ENCODE data around the gene PITPNC1.
"Not testable (repeated sequence)": the region's sequence is repeated elsewhere in the genome, so short reads cannot be mapped to it uniquely, and the experiment has no call there.

Gene PITPNC1

DNA sequence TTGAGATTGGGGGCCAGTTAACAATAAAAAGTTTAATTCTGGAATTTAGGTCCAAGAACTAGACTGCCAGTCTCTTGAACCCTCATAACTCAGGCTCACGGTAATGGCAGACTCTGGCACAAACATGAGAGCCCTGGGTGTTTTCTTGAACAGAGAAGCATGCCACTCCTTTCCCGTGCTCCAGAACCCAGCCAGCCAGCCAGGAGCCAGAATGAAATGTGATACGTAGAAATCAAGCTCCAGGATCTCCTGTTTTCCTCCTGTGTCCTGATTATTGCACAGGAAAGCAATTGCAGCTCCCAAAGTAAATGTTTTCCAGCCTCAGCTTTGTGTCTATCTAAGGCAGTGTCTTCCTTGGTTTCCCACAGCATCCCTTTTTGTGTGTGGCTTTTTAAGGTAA lies 294.4 kb downstream of the PITPNC1 start:
- DNase-seq (ENCODE audit: low read depth in 2 of 2, low spot score in 1 of 2), result no peak

GRCh38 chr17:67672592-67673335 lies 295.7 kb downstream of the PITPNC1 start:
- DNase-seq (ENCODE audit: low read depth in 2 of 2, low spot score in 1 of 2), result no peak

- DNase-seq (ENCODE audit: low read depth in 2 of 2, low spot score in 1 of 2), result no peak
Observed at GRCh38 chr17:67675481-67675880, 298.4 kb downstream of the PITPNC1 start.

DNA sequence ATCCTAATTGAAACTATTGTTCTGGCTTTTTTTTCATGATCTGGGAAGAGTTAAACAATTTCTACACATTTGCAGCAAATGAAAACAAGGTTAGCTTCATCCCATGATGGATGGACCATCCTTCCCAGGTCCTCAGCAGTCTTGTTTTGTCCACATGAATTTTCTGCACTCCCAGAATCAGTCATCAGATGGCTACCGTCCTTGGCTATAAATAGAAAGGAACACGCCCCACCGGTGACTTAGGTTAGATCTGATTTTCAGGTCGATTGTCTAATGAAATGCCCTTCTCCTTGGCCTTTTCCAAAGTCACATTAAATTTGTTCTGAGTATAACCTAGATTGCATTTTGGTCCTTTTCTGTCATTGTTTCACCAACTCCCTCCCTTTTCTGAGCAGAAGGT lies 299.2 kb downstream of the PITPNC1 start:
- no peak for DNase-seq (ENCODE audit: low read depth in 2 of 2, low spot score in 1 of 2)

DNA sequence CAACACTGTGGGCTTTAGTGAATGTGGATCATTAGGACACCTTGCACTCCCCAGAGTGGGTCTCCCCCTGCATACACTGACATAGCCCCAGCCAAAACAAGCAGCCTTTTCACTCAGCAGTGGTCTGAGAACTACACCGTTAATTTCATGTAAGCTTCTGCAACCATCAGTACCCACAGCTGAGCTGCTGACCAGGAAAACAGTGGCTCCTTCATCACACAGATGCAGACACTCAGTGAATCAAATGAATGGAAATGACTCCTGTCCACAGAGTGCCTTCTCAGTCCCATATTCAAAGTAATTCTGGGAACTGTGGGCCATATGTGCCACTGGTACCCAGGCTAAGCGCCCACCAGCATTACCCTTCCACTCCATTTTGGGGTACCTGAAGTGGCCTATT lies 301.3 kb downstream of the PITPNC1 start:
- DNase-seq (ENCODE audit: low read depth in 2 of 2, low spot score in 1 of 2), result no peak

DNA sequence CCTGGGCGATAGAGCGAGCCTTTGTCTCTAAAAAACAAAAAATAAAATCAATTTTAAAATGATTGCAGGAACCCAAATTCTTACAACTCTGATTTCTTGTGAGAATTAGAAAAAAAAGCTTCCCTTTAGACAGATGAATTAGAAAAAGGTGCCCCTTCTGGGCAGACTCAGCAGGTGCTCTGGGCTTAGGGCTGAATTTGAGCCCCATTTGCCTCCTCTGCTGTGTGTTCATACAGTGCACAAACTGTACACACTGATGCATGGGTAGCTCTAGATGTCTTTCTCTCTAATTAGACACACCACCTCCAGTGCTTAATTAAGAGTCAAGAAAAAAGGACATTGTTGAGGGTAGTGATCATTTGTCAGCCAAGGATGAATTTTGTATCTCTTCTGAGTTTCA lies 302.1 kb downstream of the PITPNC1 start:
- no peak for DNase-seq (ENCODE audit: low read depth in 2 of 2, low spot score in 1 of 2)

DNA sequence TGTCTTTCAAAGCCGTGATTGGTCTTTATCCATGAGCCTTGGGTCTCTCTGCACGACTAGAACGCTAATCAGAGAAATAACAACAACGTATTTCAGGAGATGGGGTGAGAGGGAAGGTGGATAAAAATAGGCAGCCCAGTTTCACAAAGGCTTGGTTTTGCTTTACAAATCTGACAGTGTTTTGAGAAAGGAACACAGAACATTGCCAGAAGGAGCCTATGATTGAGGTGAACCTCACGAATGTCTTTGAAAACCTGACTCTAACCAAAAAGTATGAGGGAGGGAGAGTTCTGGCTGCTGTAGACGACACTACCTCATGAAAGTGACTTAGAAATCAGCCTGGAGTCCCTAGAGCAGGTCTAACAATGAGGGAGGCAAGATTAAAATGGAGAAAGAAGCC lies 302.6 kb downstream of the PITPNC1 start:
- no peak for DNase-seq (ENCODE audit: low read depth in 2 of 2, low spot score in 1 of 2)

DNA sequence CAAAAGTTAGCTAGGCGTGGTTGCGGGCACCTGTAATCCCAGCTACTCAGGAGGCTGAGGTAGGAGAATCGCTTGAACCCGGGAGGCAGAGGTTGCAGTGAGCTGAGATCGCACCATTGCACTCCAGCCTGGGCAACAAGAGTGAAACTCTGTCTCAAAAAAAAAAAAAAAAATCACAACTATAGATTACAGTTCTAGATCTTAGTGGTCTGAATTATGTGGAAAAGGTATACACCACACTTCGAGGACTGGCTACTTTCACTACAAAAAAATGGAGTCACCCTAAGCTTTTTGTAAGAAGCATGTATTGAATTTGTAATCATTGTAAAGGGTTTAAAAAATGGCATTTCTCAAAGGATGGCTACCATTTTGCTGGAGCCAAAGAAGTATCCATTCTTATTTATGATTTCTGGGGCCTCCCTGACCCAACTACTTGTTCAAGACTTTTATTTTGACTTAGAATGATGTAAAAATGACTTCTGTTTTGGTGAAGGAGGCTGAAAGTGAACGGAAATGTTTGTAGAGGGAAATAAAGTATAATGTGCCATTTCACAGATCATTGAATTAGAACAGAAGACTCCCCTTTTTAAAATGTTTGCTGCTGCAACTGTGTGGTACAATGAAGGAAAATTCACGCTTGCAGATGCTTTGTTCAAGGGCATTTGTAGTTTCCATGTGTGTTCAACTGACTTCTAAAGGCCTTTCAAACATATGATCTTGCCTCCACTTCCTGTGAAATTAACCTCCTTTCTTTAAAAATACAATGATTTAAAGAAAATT lies 303.6 kb downstream of the PITPNC1 start:
- no peak for DNase-seq (ENCODE audit: low read depth in 2 of 2, low spot score in 1 of 2)

DNA sequence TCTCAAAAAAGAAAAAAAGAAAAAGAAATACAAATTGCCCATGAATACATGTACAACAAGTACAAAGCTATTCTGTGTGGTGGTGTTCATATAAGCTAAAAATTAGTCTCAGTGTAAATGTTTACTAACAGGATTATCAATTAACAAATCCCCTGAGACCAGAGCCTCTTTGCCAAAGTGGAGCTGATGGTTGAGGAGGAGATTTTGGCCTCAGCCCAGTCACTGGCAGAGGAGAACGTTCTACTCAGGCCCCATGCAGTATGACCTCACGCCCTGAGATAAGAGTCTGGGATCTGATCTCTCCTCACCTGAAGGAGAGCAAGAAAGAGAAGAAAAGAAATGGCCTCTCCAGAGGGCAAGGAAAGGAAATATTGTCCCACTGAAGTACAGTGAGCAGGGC lies 305.1 kb downstream of the PITPNC1 start:
- no peak for DNase-seq (ENCODE audit: low read depth in 2 of 2, low spot score in 1 of 2)

DNA sequence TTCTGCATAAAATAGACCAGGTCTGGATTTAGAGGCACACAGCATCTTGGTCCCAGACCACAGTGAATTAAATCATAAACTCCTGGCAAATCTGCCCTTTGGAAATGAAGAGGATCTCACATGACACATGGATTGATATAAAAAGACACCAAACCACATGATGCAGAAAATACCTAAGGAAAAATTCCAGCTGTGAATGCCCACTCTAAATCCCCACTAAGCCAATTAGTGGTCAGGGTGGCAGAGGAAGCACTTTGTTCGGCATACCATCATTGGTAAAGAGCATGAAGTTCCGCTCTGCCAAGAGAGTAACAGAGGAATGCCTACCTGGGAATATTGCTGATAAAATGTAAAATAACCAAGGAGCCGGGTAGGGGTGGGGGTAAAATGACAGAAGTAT lies 308.3 kb downstream of the PITPNC1 start:
- DNase-seq (ENCODE audit: low read depth in 2 of 2, low spot score in 1 of 2), result no peak

- DNase-seq (ENCODE audit: low read depth in 2 of 2, low spot score in 1 of 2), result no peak
Observed at GRCh38 chr17:67686241-67686640, 309.2 kb downstream of the PITPNC1 start.

GRCh38 chr17:67687511-67687910 lies 310.4 kb downstream of the PITPNC1 start:
- DNase-seq (ENCODE audit: low read depth in 2 of 2, low spot score in 1 of 2), result no peak

- DNase-seq (ENCODE audit: low read depth in 2 of 2, low spot score in 1 of 2), result peak in 1 of 2 donors; percentile 2
Observed at GRCh38 chr17:67689534-67690177, 312.6 kb downstream of the PITPNC1 start.

GRCh38 chr17:67693811-67694210 lies 316.7 kb downstream of the PITPNC1 start:
- no peak for DNase-seq (ENCODE audit: low read depth in 2 of 2, low spot score in 1 of 2)

DNA sequence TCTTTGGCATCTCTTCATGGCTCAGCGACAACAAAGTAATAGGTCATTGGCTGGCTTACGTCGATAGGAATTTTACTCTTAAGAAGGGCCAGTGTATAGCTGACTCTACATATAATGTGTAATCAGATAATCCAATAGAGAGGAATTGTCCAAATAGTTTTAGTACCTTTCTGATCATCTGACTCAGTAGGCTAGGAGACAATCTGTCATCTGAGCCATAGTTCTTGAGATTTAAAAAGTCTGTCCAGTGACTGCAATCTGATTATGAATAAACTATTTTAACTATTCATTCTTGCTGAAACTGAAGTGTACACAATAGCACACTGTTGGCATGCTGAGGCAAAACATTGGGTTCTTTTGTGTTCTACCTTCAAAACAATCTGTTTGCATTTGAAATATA lies 319.3 kb downstream of the PITPNC1 start:
- DNase-seq (ENCODE audit: low read depth in 2 of 2, low spot score in 1 of 2), result no peak

DNA sequence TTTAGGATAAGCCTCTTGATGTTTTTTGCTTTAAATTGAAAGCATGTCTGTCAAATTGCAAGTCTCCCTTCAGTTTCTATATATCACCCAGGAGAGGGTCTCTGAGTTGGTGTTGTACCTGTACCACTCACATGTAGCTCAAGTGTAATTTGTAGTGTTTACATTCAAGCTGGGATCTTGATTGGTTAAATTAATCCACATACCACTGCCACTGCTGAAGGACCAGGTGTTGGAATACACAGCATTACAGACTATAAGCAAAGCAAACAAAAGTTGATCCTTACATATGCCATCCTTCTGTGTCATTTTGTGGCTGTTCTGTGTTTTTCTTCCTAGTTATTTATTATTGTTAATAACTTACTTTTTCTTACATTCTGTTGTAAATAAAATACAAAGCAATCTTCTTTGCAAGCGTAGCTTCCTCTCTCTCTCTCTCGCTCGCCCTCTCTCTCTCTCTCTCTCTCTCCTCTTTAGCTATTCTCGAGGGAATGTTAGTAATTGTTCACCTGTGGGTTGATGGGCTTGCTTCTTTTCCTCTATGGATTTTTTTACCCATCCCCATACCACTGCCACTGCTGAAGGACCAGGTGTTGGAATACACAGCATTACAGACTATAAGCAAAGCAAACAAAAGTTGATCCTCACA lies 319.9 kb downstream of the PITPNC1 start:
- no peak for DNase-seq (ENCODE audit: low read depth in 2 of 2, low spot score in 1 of 2)

DNA sequence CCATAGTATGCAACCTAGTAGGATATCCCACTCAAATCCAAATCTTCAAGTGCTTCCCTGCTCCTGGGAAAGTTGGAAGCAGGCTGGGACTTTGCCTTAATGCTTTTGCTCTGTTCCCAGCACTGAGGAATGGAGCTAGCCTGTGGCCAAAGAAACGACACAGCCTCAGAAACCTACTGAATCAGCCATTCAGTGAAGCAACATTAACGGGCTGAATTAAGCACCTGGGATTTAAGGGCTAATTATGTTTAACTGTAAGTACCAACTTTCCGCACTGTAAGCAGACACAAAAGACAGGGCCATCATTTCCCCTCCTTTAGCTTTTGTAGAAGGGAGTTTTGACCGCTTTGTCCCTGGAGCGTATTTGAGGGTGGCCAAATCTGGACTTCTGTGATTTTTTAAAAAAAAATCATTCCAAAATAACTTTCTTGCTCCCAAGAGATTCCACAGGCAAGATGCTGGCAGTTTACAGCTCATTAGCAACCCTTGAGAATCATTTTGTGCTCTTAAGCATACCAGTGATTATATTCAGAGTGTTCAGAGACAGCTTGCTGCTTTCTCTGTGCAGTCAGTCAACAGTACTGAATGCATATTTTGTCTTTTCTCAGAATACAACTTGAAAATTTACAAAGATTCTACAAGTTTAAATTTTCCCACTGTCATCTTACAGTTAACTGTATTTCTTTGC lies 323.1 kb downstream of the PITPNC1 start:
- DNase-seq (ENCODE audit: low read depth in 2 of 2, low spot score in 1 of 2), result no peak

GRCh38 chr17:67700725-67701119 lies 323.6 kb downstream of the PITPNC1 start:
- DNase-seq (ENCODE audit: low read depth in 2 of 2, low spot score in 1 of 2), result no peak

DNA sequence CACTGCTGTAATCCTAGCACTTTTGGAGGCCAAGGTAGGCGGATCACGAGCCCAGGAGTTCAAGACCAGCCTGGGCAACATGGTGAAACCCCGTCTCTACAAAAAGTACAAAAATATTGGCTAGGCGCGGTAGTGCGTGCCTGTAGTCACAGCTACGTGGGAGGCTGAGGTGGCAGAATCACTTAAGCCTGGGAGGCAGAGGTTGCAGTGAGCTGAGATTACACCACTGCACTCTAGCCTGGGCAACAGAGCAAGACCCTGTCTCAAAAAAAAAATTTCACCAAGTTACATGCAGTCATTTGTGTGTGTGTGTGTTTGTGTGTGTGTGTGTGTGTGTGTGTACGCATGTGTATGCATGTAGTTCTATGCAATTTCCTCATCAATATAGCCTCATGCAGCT lies 325.8 kb downstream of the PITPNC1 start:
- DNase-seq (ENCODE audit: low read depth in 2 of 2, low spot score in 1 of 2), result not testable (repeated sequence)

DNA sequence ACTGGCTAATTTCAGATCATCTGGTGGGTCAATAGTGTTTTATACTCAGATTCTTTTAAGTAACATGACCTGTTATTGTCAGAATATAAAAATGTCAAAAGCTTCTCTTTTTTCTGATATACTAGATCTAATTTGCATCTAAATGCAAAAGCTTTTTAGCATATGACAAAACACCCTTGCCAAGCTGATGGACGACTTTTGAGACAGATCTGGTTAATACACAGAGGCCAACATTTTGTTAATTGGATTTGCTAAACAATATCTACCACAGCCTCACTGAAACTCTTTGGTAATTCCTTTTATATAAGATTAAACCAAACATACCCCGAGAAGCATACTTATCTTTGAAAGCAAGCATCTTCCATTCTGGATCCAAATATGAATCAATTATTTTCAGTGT lies 330.4 kb downstream of the PITPNC1 start:
- no peak for DNase-seq (ENCODE audit: low read depth in 2 of 2, low spot score in 1 of 2)

DNA sequence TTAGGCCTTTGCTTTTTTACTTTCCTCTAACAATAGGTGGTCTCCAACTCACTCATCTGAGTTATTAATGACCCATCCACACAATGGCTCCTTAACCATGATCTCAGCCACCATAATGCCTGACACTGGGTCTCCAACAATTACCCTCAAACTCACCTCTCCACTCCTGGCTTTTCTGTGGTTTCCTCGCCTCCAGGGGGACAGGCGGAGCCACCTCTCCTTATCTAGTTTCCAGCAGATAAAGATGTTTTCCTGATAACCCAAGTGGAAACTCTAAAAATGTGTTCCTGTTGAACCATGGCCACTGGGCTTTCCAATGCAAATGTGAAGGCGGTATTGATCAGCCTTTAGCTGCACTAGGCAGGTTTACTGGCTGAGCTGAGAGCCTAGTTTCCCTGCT lies 331.3 kb downstream of the PITPNC1 start:
- DNase-seq (ENCODE audit: low read depth in 2 of 2, low spot score in 1 of 2), result no peak

Data from stimulated activated CD8-positive, alpha-beta memory T cell treated with anti-CD3 and anti-CD28 coated beads, Interleukin-4, amount 100 ng/mL, for 4 hours (primary cell).